Right lobe of liver (tissue), 4 donors: Measurements from ENCODE around the gene GLT1D1.

Experiments
- CTCF ChIP-seq, 4 donors: fragments of 200-600 bp in 3 of 4; fragments of 450-650 bp in 1 of 4; IDR thresholded peaks; one replicate each; pipeline versions ENCODE4 v1.5.1 to v1.8.0; 2016 to 2022; ENCODE audit warnings: antibody characterized with exemption in 4 of 4, mild to moderate bottlenecking in 2 of 4
- POLR2A ChIP-seq: fragments of 450-650 bp; IDR thresholded peaks from one replicate; pipeline ENCODE4 v1.6.1; 2017; ENCODE audit warnings: antibody characterized with exemption, mild to moderate bottlenecking
- donor health status: DM: no; HTN: no; CAD: no.
- donor health status: DM: no; HTN: no; CAD: no.
- donor health status: DM: no; HTN: yes; CAD: no.

- TF ChIP-seq POLR2A (no peak), CTCF (IDR thresholded peaks at IDR 0.05) (no peak)
These were observed 152.6 kb downstream of the GLT1D1 start for GRCh38 chr12:129005829-129006228.
